Fibroblast of the aortic adventitia (primary cell): Measurements from ENCODE around the gene ERC1. TPM values are rescaled to one million over a fixed set of nuclear protein-coding genes. Genes with fewer than 3 reads are reported as not detected.
A peak's percentile ranks its signal among the peaks of the same experiment; 100 is the strongest.

ENCODE experiments used
- DNase-seq: peaks from one replicate; pipeline ENCODE4 v3.0.0-alpha.2; 2010; ENCODE audit warnings: low read depth
- H3K4me3 ChIP-seq: 2 replicates; pipeline ENCODE4 v1.5.1; 2011; ENCODE audit warnings: low read depth, mild to moderate bottlenecking, control low read depth, low read length, moderate library complexity
- CTCF ChIP-seq: IDR thresholded peaks from 2 replicates; pipeline ENCODE4 v1.5.1; 2011; ENCODE audit warnings: mild to moderate bottlenecking, low read length, control low read depth, inconsistent platforms; ENCODE audit not compliant: insufficient read depth
- total RNA-seq: library from RNA; depleted of rRNA; stranded (reverse); fragments of >200 nt; gene quantifications from 2 replicates; pipeline ENCODE4 v1.2.3, GENCODE V29; 2012; ENCODE audit warnings: low replicate concordance

ERC1 gene
- total RNA-seq, 1 donor = 50.9 TPM

DNA sequence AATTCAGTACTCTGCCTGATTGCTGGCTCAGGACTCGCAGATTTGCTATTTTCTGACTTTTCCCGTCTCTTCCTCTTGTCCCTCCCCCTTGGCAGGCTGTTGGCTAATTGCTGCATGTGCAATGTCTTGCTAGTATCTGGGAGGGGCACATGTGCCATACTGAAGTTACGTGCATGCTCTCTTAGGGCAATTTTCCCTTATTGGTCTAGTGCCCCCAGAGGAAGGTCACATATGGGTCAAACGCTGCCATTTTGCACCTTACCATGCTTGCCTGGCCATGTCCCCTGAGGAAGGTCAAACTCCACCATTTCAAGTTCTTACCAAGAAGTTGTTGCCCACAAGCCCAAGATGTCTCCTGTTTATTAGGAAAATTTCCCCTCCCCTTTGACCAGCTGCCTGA lies 13.9 kb upstream of the ERC1 start:
- H3K4me3 ChIP-seq = no peak overlapping the region
- DNase-seq = no peak
- no peak for TF ChIP-seq CTCF

GRCh38 chr12:979349-979748 lies 11.7 kb upstream of the ERC1 start:
- DNase-seq = no peak
- H3K4me3 ChIP-seq = no peak overlapping the region
- no peak for TF ChIP-seq CTCF

DNA sequence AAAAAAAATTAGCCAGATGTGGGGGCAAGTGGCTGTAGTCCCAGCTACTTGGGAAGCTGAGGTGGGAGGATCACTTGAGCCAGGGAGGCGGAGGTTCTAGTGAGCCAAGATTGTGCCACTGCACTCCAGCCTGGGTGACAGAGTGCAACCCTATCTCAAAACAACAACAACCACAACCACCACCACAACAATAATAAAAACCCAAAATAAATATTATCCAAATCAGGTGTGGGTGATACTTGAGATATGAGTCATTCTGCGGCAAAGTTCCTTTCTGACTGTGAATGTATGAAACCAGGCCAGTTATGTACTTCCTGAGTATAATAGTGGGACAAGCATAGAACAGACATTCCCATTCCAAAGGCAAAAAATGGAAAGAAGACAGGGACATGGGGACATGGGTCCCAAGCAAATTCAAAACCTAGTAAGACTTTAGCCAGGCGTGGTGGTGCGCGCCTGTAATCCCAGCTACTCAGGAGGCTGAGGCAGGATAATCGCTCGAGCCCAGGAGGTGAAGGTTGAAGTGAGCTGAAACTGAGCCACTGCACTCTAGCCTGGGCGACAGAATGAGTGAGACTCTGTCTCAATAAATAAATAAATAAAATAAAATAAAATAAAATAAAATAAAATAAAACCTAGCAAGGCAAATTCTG lies 9.7 kb upstream of the ERC1 start:
- TF ChIP-seq CTCF = no peak
- DNase-seq = no peak
- no peak overlapping the region for H3K4me3 ChIP-seq

DNA sequence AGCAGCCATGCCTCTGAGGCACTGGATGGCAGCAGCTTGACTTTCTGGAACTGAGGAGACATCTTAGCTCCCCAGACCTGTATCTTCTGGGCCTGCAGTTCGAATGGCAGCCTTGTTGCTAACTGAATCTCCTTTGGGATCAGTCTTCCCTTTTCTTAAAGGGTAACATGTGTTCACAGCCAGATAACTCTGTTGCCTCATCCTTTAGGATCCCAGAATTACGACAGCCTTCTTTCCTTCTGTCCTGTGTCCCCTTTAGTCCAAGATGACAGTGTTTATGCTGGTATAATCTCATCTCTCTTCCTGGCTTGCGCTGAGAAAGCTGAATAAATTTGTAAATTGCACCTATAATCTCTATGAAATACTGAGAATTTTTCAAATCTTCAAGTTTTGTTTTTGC lies 9.1 kb upstream of the ERC1 start:
- no peak for TF ChIP-seq CTCF
- no peak overlapping the region for H3K4me3 ChIP-seq
- DNase-seq = peak; percentile 16

GRCh38 chr12:988646-989045 lies 2.4 kb upstream of the ERC1 start:
- DNase-seq = no peak
- TF ChIP-seq CTCF = no peak
- H3K4me3 ChIP-seq = no peak overlapping the region

DNA sequence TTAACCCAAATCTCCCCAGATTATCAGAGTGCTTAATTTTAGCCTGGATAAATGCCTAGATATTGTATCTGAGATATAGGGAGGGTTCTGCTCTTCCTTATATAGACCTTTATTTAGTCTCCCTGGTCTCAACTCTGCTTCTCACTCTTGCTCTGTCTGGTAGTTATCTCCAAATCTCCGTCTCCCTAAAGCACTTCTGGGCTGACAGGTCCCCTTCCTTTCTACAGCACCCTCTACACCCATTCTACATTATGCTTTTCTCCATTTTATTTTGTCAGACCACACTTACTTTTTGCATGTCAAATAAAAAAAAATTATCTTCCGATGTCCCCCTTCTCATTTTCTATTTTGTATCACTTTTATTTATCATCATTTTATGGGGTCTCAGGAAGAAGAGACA lies 2.0 kb upstream of the ERC1 start:
- no peak for TF ChIP-seq CTCF
- no peak for DNase-seq
- H3K4me3 ChIP-seq = no peak overlapping the region
